Stimulated activated CD4-positive, alpha-beta T cell treated with anti-CD3 and anti-CD28 coated beads, Interleukin-4, amount 100 ng/mL, for 24 hours (primary cell): ENCODE measurements around the gene GPR37L1.
"Not testable (repeated sequence)": the region's sequence is repeated elsewhere in the genome, so short reads cannot be mapped to it uniquely, and the experiment has no call there.

Source experiments
- DNase-seq: peaks from one replicate; pipeline ENCODE4 v3.0.0-alpha.2; 2020

Gene GPR37L1

GRCh38 chr1:202158810-202159533, 36.3 kb downstream of the GPR37L1 start:
- peak; percentile 35 for DNase-seq

GRCh38 chr1:202159534-202160371, 37.0 kb downstream of the GPR37L1 start:
- DNase-seq = peak; percentile 76

DNA sequence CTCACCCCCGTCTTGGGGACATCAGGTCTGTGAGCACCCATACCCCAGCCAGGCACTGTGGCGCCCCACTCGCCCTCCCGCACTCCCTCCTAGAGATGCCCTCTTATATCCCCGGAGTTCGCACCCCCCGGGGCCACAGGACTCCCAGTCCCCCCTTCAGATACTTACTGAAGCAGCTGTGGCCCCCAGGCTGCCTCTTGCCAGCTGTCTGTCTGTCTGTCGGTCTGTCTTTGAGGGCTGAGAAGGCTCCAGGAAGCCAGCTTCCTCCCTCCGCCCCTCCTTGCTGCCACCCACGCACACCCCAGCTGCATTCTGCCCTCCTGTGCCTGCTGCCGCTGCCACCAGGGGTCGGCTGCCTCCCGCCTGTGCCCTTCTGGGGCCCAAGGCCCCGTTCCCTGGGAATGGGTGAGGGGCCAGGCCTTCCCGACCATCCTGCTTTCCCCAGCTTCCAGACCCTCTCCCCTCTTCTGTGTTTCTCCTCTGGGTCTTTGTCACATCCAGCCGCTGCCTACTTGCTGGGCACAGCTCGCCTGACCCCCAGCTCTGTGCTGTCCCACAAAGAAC, 37.7 kb downstream of the GPR37L1 start, which contains the start of gene PTPN7:
Gene PTPN7, minus strand, starts transcription at position 226 of the 564 bp plus-strand sequence. CDS start 1,200 bp downstream, outside the sequence.
- peak; percentile 91 for DNase-seq

- no peak for DNase-seq
These were observed 38.7 kb downstream of the GPR37L1 start for GRCh38 chr1:202161151-202162046.

- peak; percentile 58 for DNase-seq
These were observed 39.3 kb downstream of the GPR37L1 start for GRCh38 chr1:202162047-202162417.

DNA sequence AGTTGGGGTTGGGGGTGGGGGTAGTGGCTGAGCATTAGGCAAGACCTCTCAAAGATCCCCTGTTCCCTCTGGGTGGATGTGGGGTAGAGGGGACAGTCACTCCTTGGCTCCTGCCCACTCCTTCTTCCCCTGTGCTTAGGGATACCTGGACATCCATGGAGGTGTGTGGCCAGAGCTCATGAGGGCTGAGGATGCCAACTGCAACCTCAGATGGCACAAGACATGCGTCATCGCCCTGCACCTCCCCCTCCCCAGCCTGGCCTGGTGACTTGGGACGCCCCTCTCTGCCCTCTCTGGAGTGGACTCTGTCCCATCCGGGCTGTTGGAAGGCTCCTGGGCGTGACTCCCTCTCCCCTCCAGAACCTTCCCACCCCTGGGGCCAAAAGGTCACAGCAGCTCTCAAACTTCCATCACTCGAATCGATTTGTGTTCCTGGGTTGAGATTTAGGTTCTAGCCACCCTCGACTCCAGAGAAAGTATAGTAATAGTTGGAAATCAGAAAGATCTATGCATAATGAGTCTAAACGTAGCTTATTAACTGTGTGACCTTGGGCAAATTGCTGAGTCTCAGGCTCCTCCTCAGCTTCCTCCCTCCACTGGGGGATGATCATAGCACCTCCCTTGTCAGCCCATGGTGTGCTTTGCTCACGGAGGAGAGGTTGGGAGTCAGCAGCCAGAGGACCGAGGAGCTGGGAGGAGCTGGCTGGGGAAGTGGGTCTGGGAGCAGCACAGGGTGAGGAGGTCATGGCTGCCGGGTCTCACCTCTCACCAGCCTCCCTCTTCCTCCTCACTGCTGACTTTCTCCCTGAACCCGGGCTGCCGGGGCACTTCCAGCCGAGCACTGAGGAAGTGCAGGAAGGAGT, 39.9 kb downstream of the GPR37L1 start:
- DNase-seq = peak; percentile 33

GRCh38 chr1:202163281-202164270, 40.9 kb downstream of the GPR37L1 start:
- DNase-seq = no peak

DNA sequence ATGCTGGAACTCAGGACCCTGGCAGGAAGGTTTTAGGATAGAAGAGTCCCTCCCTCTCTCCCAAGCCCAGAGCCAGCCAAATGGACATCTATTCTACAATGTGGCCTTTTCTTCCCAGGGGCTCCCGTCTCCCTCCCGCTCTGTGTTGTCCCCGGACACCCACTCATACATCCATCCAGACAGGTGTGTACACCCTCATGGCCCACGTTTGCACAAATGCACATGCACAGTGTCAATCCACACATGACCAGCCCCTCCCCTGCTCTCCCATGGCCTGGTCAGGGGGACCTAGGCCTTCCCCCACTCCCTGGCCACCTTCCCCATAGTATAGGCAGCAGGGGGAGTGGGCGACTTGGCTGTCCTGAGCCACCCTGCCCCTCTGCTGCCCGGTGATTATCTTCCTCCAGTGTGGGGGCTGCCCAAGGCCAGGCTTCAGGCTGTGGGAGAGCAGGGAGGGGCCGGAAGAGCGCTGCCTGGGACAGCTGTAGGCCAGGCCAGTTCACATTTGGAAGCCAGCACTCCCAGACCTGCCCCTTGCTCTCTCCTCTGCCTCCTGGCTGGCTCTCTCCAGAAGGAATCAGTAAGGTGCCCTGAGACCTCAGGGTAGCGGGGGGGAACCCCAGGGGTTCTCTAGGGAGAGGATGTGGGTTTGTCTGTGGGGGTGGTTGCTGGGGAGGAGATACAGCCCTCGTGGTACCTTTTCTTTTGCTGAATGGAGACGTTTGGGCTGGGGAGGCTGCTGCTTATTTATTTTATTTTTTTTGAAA, 41.7 kb downstream of the GPR37L1 start:
- DNase-seq = peak; percentile 63

- DNase-seq = peak; percentile 48
These were observed 42.7 kb downstream of the GPR37L1 start for GRCh38 chr1:202165267-202165941.

- no peak for DNase-seq
These were observed 43.5 kb downstream of the GPR37L1 start for GRCh38 chr1:202165942-202166843.

- not testable (repeated sequence) for DNase-seq
These were observed 44.3 kb downstream of the GPR37L1 start for GRCh38 chr1:202167054-202167453.

DNA sequence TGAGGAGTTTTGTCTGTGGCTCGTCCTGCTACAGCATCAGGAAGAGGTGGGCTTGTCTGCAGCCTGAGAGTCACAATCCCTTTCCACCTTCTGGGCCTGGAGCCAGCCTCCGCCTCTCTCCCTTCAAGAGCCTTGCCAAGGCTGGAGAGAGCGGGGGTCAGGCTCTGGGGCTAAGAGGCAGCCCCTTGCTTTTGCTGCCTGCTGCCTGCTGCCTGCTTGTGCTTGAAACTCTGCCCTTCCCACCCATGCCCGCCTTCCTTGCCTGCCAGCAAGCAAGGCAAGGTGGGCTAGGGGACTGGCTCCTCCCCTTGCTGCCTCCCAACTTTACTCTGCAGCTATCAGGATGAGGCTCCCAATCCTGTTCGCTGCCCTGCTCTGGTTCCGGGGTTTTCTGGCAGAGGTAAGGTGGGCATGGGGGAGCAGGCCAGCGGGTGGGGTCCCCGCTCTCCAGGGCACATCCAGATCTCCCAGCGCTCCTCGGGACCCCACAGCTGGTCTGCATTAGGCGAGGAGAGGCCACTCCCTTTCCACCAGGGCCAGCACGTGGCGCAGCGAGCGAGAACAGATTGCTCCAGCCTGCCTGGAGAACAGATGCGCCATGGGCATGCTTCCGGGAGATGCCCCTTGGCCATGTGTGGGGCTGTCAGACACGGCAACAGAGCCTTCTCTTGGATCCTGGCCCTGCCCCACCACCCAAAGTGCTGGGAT, 45.1 kb downstream of the GPR37L1 start:
- DNase-seq = no peak

GRCh38 chr1:202168861-202169260, 46.1 kb downstream of the GPR37L1 start:
- no peak for DNase-seq

DNA sequence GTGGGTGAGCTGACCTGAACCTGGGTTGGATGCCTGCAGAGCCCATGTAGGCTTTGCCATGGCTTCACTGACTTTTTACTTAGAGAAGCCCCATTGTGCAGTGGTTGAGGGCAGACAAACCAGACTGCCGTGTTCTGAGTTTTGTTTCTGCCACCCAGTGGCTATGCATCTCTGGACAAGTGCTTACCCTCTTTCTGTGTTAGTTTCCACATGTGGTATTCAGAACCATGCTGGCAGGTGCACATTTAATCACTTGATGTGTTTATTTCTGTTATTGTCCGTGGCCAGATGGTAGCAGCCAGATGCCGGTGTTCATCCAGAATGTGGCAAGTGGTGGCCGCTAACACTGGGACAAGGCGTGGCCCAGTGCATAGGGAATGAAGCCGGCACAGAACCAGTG, 48.0 kb downstream of the GPR37L1 start:
- no peak for DNase-seq

DNA sequence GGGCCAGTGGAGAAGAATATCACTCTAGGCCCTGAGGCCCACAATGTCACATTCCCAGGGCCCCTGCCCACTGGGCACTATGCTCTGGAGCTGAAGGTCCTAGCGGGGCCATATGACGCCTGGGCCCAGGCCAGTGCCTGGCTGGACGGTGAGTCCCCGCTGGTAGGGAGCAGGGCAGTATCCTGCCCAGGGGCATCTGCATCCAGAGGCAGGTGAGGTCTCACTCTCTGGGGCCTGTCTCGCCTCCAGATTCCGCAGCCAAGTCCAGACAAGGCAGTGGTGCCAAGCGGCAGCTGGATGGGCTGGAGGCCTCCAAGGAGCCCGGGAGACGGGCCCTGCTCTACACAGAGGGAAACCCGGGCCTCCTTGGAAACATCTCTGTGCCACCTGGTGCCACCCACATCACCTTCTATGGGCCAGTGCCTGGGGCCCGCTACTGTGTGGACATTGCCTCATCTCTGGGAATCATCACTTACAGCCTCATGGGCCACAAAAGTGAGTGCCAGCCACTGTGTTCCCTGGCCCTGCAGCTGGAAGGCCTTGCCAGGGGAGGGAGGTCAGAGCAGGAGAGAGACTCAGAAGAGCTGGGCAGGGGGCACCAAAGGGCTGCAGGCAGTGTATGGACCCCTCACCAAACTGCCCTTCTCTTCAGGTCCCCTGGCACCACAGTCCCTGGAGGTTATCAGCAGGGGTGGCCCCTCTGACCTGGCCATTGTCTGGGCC, 48.7 kb downstream of the GPR37L1 start:
- DNase-seq = no peak

GRCh38 chr1:202172015-202172355, 49.3 kb downstream of the GPR37L1 start:
- no peak for DNase-seq

DNA sequence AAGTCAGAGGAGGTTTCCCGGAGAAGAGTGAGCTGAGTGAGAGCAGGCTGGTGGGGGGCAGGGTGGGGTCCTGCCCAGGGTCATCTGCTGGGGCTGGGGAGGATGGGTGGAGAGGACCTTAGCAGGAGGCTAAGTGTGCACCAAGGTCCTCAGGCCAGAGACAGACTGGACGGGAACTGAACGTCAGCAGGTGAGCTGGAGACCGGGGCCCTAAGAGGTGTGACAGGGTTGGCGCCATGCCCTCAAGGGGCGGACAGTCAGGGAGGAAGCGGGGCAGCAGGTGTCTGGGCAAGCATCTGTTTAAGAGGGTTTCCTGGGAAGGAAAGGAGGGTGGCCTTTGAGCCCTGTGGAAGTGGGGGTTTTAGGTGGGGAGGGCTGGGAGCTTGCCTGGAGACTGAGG, 51.3 kb downstream of the GPR37L1 start:
- DNase-seq = no peak
